Stomach (tissue), 4 donors: ENCODE measurements around the gene EPB41L4B.

Source experiments
- CTCF ChIP-seq, 7 experiments: fragments of 450-650 bp in 4 of 7; fragments of 200-600 bp in 3 of 7; sonication (generic) in 3 of 7; IDR thresholded peaks; one replicate each; pipeline ENCODE4 v1.5.1; 2016 to 2019; ENCODE audit warnings: antibody characterized with exemption in 7 of 7, control low read depth in 2 of 7, mild to moderate bottlenecking in 1 of 7
- EP300 ChIP-seq: sonication (generic); formaldehyde crosslinking; IDR thresholded peaks from one replicate; pipeline ENCODE4 v1.6.1; 2017; ENCODE audit warnings: antibody characterized with exemption
- POLR2A ChIP-seq, 4 donors: fragments of 450-650 bp; IDR thresholded peaks; one replicate each; pipeline ENCODE4 v1.6.1; 2016; ENCODE audit warnings: antibody characterized with exemption in 4 of 4, control low read depth in 2 of 4, mild to moderate bottlenecking in 1 of 4, moderate library complexity in 1 of 4
- POLR2AphosphoS5 ChIP-seq, 3 donors: sonication (generic); formaldehyde crosslinking; IDR thresholded peaks; one replicate each; pipeline ENCODE4 v1.6.1; 2016; ENCODE audit warnings: antibody characterized with exemption in 3 of 3

- TF ChIP-seq POLR2AphosphoS5 (IDR thresholded peaks at IDR 0.05) (no peak), CTCF (IDR thresholded peaks at IDR 0.05) (no peak), EP300 (no peak), POLR2A (IDR thresholded peaks at IDR 0.05) (no peak)
Observed at GRCh38 chr9:109283012-109283411, 37.8 kb downstream of the EPB41L4B start.
